K562 (cell line): ENCODE results near the gene RTBDN. TPM values are rescaled to one million over a fixed set of nuclear protein-coding genes. Genes with fewer than 3 reads are reported as not detected.

ENCODE experiments used
- BRCA1 ChIP-seq, 2 experiments: fragments of 450-650 bp in 1 of 2; sonication (generic) in 1 of 2; formaldehyde crosslinking in 1 of 2; IDR thresholded peaks; 2 replicates each; pipeline versions ENCODE4 v1.5.0 to v1.6.1; 2017 to 2020; ENCODE audit warnings: mild to moderate bottlenecking in 1 of 2, missing genetic modification reagents in 1 of 2
- E4F1 ChIP-seq: fragments of 250-450 bp; sonication (Bioruptor Pico); IDR thresholded peaks from 2 replicates; pipeline ENCODE4 v1.5.0; 2021; ENCODE audit warnings: mild to moderate bottlenecking, borderline replicate concordance
- GMEB1 ChIP-seq: fragments of 250-450 bp; sonication (Bioruptor Pico); IDR thresholded peaks from 2 replicates; pipeline ENCODE4 v1.4.0; 2020; ENCODE audit warnings: mild to moderate bottlenecking
- GTF2E2 ChIP-seq: fragments of 200-800 bp; sonication (Bioruptor generic); IDR thresholded peaks from 2 replicates; pipeline ENCODE4 v1.6.1; 2016; ENCODE audit warnings: missing genetic modification characterization, missing compliant biosample characterization
- HDAC2 ChIP-seq: fragments of 450-650 bp; IDR thresholded peaks from 2 replicates; pipeline ENCODE4 v1.6.1; 2016; ENCODE audit warnings: mild to moderate bottlenecking
- HSF4 ChIP-seq: fragments of 250-450 bp; sonication (Bioruptor Pico); IDR thresholded peaks from 2 replicates; pipeline ENCODE4 v2.1.2; 2022; ENCODE audit warnings: mild to moderate bottlenecking, moderate library complexity, borderline replicate concordance
- ILF3 ChIP-seq: fragments of 450-650 bp; IDR thresholded peaks from 2 replicates; pipeline ENCODE4 v1.6.1; 2018; ENCODE audit warnings: antibody characterized with exemption, mild to moderate bottlenecking, moderate library complexity, borderline replicate concordance
- JUN ChIP-seq, 2 experiments: sonication (generic) in 1 of 2; formaldehyde crosslinking in 1 of 2; IDR thresholded peaks; 2 replicates each; pipeline versions ENCODE4 v1.6.1 to v1.8.0; 2012 to 2022; ENCODE audit warnings: borderline replicate concordance in 2 of 2, mild to moderate bottlenecking in 2 of 2, improper control_type of control experiment in 1 of 2, low read depth in 1 of 2, low read length in 1 of 2, missing genetic modification reagents in 1 of 2
- MYNN ChIP-seq, 2 experiments: sonication (generic); formaldehyde crosslinking in 1 of 2; IDR thresholded peaks; 2 replicates each; pipeline versions ENCODE4 v1.5.0 to v1.6.1; 2016 to 2020; ENCODE audit warnings: antibody characterized with exemption in 1 of 2, missing genetic modification reagents in 1 of 2
- OTX1 ChIP-seq: fragments of 450-650 bp; formaldehyde crosslinking; IDR thresholded peaks from 2 replicates; pipeline ENCODE4 v1.4.0; 2022; ENCODE audit warnings: mild to moderate bottlenecking
- POLR2H ChIP-seq: IDR thresholded peaks from 2 replicates; pipeline ENCODE4 v1.6.1; 2016; ENCODE audit warnings: missing genetic modification characterization, low read depth, mild to moderate bottlenecking, control low read depth, missing compliant biosample characterization, moderate library complexity
- RBM34 ChIP-seq: fragments of 200-400 bp; formaldehyde crosslinking; IDR thresholded peaks from 2 replicates; pipeline ENCODE4 v1.6.1; 2018; ENCODE audit warnings: low read length, borderline replicate concordance; ENCODE audit not compliant: insufficient read depth
- RFX7 ChIP-seq: fragments of 250-450 bp; sonication (Bioruptor Pico); IDR thresholded peaks from 2 replicates; pipeline ENCODE4 v1.5.1; 2021; ENCODE audit warnings: mild to moderate bottlenecking
- SIN3A ChIP-seq, 2 experiments: fragments of 150-350 bp in 1 of 2; IDR thresholded peaks; 2 replicates each; pipeline ENCODE4 v1.6.1; 2011 to 2016; ENCODE audit warnings: borderline replicate concordance in 2 of 2, low read depth in 2 of 2, low read length in 2 of 2, mild to moderate bottlenecking in 2 of 2, moderate library complexity in 2 of 2; ENCODE audit not compliant: control insufficient read depth in 1 of 2
- SMAD4 ChIP-seq: fragments of 250-450 bp; sonication (Bioruptor Pico); conservative IDR thresholded peaks from 2 replicates; pipeline ENCODE4 v1.8.0; 2021; ENCODE audit warnings: inconsistent platforms, mild to moderate bottlenecking, moderate library complexity
- SP2 ChIP-seq: IDR thresholded peaks from 2 replicates; pipeline ENCODE4 v1.6.1; 2011; ENCODE audit warnings: mild to moderate bottlenecking, low read depth, low read length, moderate library complexity; ENCODE audit not compliant: poor library complexity, severe bottlenecking; ENCODE audit errors: extremely low read depth
- TAF7 ChIP-seq: fragments of 450-650 bp; IDR thresholded peaks from 2 replicates; pipeline ENCODE4 v1.6.1; 2016; ENCODE audit warnings: missing genetic modification characterization, missing compliant biosample characterization
- ZNF239 ChIP-seq: fragments of 250-450 bp; sonication (Bioruptor Pico); IDR thresholded peaks from 2 replicates; pipeline ENCODE4 v1.4.0; 2020; ENCODE audit warnings: mild to moderate bottlenecking
- polyA plus RNA-seq, 8 experiments: library from polyadenylated mRNA; depleted of rRNA in 4 of 8; stranded (reverse) in 5 of 8; unstranded in 3 of 8; fragments of >200 nt; fragmentation: Nextera tagmentation in 2 of 8; fragmentation: Illumina TruSeq in 1 of 8; extraction: Ambion mirVana in 2 of 8; extraction: Trizol in 1 of 8; gene quantifications; 2 replicates each; pipeline versions ENCODE4 v1.2.1 to v1.2.3, GENCODE V29; 2011 to 2014; ENCODE audit warnings: inconsistent platforms in 1 of 8, missing spikeins in 1 of 8
- total RNA-seq, 7 experiments: library from RNA; depleted of rRNA in 6 of 7; stranded (reverse); fragments of >200 nt in 6 of 7; fragmentation: Illumina TruSeq in 2 of 7; extraction: Trizol in 2 of 7; gene quantifications; 2 replicates each; pipeline versions ENCODE4 v1.2.1 to v1.2.3, GENCODE V29; 2011 to 2021; ENCODE audit warnings: low replicate concordance in 1 of 7
- TF ChIP-seq, protein P1 (sequence below): sonication (generic); formaldehyde crosslinking; IDR thresholded peaks from 2 replicates; pipeline ENCODE4 v1.8.1; 2023; ENCODE audit warnings: mild to moderate bottlenecking, missing genetic modification reagents

RTBDN gene
- total and polyA plus RNA-seq, 9 of the 15 experiments (the other 6 are each of a cell fraction or from before 2014, with no cell fraction given) = 0.20 to 2.3 (median 0.72) TPM; not detected in 1

DNA sequence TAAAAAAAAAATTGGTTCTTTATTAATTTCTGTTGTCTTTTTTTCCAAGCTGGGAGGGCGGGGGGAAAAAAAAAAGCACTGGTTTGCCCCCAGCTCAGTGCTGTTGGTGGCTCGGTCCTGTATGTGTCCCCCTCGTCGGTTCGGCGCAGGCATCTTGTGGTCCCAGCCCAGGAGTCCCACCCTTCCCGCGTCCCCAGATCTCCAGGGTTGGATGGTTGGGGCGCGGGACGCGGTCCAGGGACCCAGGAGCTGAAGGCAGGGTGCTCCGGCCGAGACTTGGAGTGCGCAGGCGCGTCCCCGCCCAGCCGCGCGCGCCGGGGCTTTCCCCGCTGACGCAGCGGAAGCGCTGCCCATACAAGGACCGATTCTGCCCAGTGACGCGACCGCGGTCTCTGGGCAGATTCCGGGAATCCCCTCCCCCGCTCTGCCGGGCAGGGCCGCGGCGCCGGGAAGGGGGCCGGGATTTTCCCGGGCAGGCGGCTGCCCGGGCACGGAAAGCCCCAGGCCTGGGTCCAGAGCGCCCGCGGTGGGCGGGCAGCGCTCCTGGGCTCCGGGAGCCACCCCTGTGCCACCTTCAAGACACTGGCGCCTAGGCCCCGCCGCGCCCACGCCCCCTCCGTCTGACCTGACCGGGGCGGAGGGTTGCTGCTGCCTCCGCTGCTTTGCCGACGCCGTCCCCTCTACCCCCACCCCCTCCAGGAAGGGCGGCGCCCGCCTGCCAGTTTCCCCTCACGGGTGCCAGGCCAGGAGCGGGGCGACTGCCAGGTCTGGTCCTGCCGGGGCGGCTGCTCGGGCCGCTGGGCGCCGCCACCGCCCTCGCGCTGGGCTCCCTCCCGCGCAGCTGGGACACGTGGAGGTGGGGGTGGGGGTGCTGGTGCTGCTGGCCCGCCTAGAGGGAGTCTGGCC is 40.8 kb downstream of the RTBDN start (continued):
- TF ChIP-seq, protein P1, sequence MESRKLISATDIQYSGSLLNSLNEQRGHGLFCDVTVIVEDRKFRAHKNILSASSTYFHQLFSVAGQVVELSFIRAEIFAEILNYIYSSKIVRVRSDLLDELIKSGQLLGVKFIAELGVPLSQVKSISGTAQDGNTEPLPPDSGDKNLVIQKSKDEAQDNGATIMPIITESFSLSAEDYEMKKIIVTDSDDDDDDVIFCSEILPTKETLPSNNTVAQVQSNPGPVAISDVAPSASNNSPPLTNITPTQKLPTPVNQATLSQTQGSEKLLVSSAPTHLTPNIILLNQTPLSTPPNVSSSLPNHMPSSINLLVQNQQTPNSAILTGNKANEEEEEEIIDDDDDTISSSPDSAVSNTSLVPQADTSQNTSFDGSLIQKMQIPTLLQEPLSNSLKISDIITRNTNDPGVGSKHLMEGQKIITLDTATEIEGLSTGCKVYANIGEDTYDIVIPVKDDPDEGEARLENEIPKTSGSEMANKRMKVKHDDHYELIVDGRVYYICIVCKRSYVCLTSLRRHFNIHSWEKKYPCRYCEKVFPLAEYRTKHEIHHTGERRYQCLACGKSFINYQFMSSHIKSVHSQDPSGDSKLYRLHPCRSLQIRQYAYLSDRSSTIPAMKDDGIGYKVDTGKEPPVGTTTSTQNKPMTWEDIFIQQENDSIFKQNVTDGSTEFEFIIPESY (CRISPR knock-in tag) = no peak
- TF ChIP-seq TAF7 (tag) = no peak
- TF ChIP-seq ILF3 = peak; percentile 83; the same call in 1 of the 2 replicates
- no peak for TF ChIP-seq HDAC2
- TF ChIP-seq OTX1 (CRISPR knock-in tag) = no peak
- TF ChIP-seq E4F1 (CRISPR knock-in tag) = no peak
- no peak for TF ChIP-seq RFX7
- peak; percentile 70 for TF ChIP-seq SMAD4 (CRISPR knock-in tag)
- no peak for TF ChIP-seq ZNF239 (CRISPR knock-in tag)
- TF ChIP-seq SIN3A (IDR thresholded peaks at IDR 0.05; ENCODE audit: borderline replicate concordance in 2 of 2, control insufficient read depth in 1 of 2, low read depth in 2 of 2, low read length in 2 of 2) = peak; percentile 80 to 93; a peak in 2 of 4 replicates
- TF ChIP-seq HSF4 (CRISPR knock-in tag) = no peak
- no peak for TF ChIP-seq JUN (IDR thresholded peaks at IDR 0.05; ENCODE audit: borderline replicate concordance, low read depth, low read length)
- TF ChIP-seq JUN (CRISPR knock-in tag; IDR thresholded peaks at IDR 0.05; ENCODE audit: borderline replicate concordance) = no peak
- TF ChIP-seq SP2 = no peak
- TF ChIP-seq BRCA1 (IDR thresholded peaks at IDR 0.05) = no peak
- TF ChIP-seq BRCA1 (CRISPR knock-in tag; IDR thresholded peaks at IDR 0.05) = no peak
- peak; percentile 85 for TF ChIP-seq POLR2H (tag)
- no peak for TF ChIP-seq GTF2E2 (tag)
- no peak for TF ChIP-seq MYNN (IDR thresholded peaks at IDR 0.05)
- TF ChIP-seq MYNN (CRISPR knock-in tag; IDR thresholded peaks at IDR 0.05) = no peak
- no peak for TF ChIP-seq GMEB1 (CRISPR knock-in tag)
- TF ChIP-seq RBM34 = 0 out of 2 replicates have a peak, but pooled peaks have one; percentile 63
